IPS-15b (cell line): ENCODE results near the gene GPSM1.

Source experiments
- H3K27me3 ChIP-seq: one replicate; pipeline ENCODE4 v1.6.1; 2013; ENCODE audit warnings: low read length; ENCODE audit not compliant: control insufficient read depth, insufficient read depth
- H3K36me3 ChIP-seq: one replicate; pipeline ENCODE4 v1.6.1; 2013; ENCODE audit warnings: low read length; ENCODE audit not compliant: control insufficient read depth, insufficient read depth
- H3K4me1 ChIP-seq: one replicate; pipeline ENCODE4 v1.6.1; 2013; ENCODE audit warnings: mild to moderate bottlenecking, low read length; ENCODE audit not compliant: control insufficient read depth, insufficient read depth
- H3K4me3 ChIP-seq: one replicate; pipeline ENCODE4 v1.5.1; 2013; ENCODE audit warnings: low read depth, low read length
- H3K9ac ChIP-seq: one replicate; pipeline ENCODE4 v1.6.1; 2013; ENCODE audit warnings: low read depth, mild to moderate bottlenecking, low read length
- H3K9me3 ChIP-seq: one replicate; pipeline ENCODE4 v1.6.1; 2013; ENCODE audit warnings: mild to moderate bottlenecking, low read length; ENCODE audit not compliant: control insufficient read depth, insufficient read depth

Gene GPSM1

GRCh38 chr9:136284951-136285350 is 42.4 kb upstream of the GPSM1 start:
- Histone ChIP-seq H3K27me3 (no peaks in the 10 kb centered on the region), H3K4me1 (no peaks in the 10 kb centered on the region), H3K4me3 (no peak overlapping the region), H3K36me3 (no peaks in the 10 kb centered on the region), H3K9me3 (no peaks in the 10 kb centered on the region), H3K9ac (no peak overlapping the region)

- Histone ChIP-seq H3K4me3 (no peak overlapping the region), H3K4me1 (no peaks in the 10 kb centered on the region), H3K9ac (no peak overlapping the region), H3K36me3 (no peaks in the 10 kb centered on the region), H3K27me3 (no peaks in the 10 kb centered on the region), H3K9me3 (no peaks in the 10 kb centered on the region)
These were observed 41.6 kb upstream of the GPSM1 start for GRCh38 chr9:136285501-136286358.

- no peak overlapping the region for H3K4me3 ChIP-seq
- H3K27me3 ChIP-seq: no peaks in the 10 kb centered on the region
- no peaks in the 10 kb centered on the region for H3K4me1 ChIP-seq
- H3K36me3 ChIP-seq: no peaks in the 10 kb centered on the region
- H3K9ac ChIP-seq: no peak overlapping the region
- no peaks in the 10 kb centered on the region for H3K9me3 ChIP-seq
These were observed 40.9 kb upstream of the GPSM1 start for GRCh38 chr9:136286359-136286986.

- Histone ChIP-seq H3K9ac (no peak overlapping the region), H3K4me1 (no peaks in the 10 kb centered on the region), H3K9me3 (no peaks in the 10 kb centered on the region), H3K27me3 (no peaks in the 10 kb centered on the region), H3K4me3 (no peak overlapping the region), H3K36me3 (no peaks in the 10 kb centered on the region)
These were observed 40.4 kb upstream of the GPSM1 start for GRCh38 chr9:136286987-136287379.

GRCh38 chr9:136287960-136288753 is 39.2 kb upstream of the GPSM1 start:
- Histone ChIP-seq H3K9ac (no peak overlapping the region), H3K36me3 (no peaks in the 10 kb centered on the region), H3K4me3 (no peak overlapping the region), H3K4me1 (no peaks in the 10 kb centered on the region), H3K27me3 (no peaks in the 10 kb centered on the region), H3K9me3 (no peaks in the 10 kb centered on the region)

- H3K4me3 ChIP-seq: no peak overlapping the region
- H3K9me3 ChIP-seq: no peaks in the 10 kb centered on the region
- H3K9ac ChIP-seq: peak overlapping the region; percentile 12
- H3K4me1 ChIP-seq: no peaks in the 10 kb centered on the region
- no peaks in the 10 kb centered on the region for H3K36me3 ChIP-seq
- no peaks in the 10 kb centered on the region for H3K27me3 ChIP-seq
These were observed 37.5 kb upstream of the GPSM1 start for GRCh38 chr9:136289651-136290507.

- no peaks in the 10 kb centered on the region for H3K9me3 ChIP-seq
- no peak overlapping the region for H3K9ac ChIP-seq
- H3K36me3 ChIP-seq: no peaks in the 10 kb centered on the region
- no peaks in the 10 kb centered on the region for H3K4me1 ChIP-seq
- no peaks in the 10 kb centered on the region for H3K27me3 ChIP-seq
- no peak overlapping the region for H3K4me3 ChIP-seq
These were observed 36.8 kb upstream of the GPSM1 start for GRCh38 chr9:136290508-136291000.

- Histone ChIP-seq H3K9me3 (no peaks in the 10 kb centered on the region), H3K4me3 (no peak overlapping the region), H3K4me1 (no peaks in the 10 kb centered on the region), H3K27me3 (no peaks in the 10 kb centered on the region), H3K36me3 (no peaks in the 10 kb centered on the region), H3K9ac (no peak overlapping the region)
These were observed 35.9 kb upstream of the GPSM1 start for GRCh38 chr9:136291306-136292025.

- Histone ChIP-seq H3K9ac (no peak overlapping the region), H3K4me1 (no peaks in the 10 kb centered on the region), H3K36me3 (no peaks in the 10 kb centered on the region), H3K27me3 (no peaks in the 10 kb centered on the region), H3K4me3 (no peak overlapping the region), H3K9me3 (no peaks in the 10 kb centered on the region)
These were observed 35.3 kb upstream of the GPSM1 start for GRCh38 chr9:136292026-136292538.

- no peaks in the 10 kb centered on the region for H3K27me3 ChIP-seq
- no peak overlapping the region for H3K4me3 ChIP-seq
- no peak overlapping the region for H3K9ac ChIP-seq
- H3K4me1 ChIP-seq: no peaks in the 10 kb centered on the region
- H3K9me3 ChIP-seq: no peaks in the 10 kb centered on the region
- no peaks in the 10 kb centered on the region for H3K36me3 ChIP-seq
These were observed 34.5 kb upstream of the GPSM1 start for GRCh38 chr9:136292591-136293448.
